Glomerular endothelial cell (primary cell): ENCODE measurements around the gene GAMT. TPM values are rescaled to one million over a fixed set of nuclear protein-coding genes. Genes with fewer than 3 reads are reported as not detected.

Experiments used
- DNase-seq: peaks from one replicate; pipeline ENCODE4 v3.0.0-alpha.2; 2011; ENCODE audit warnings: low read depth, low spot score; ENCODE audit errors: extremely low read depth
- total RNA-seq: library from RNA; depleted of rRNA; stranded (reverse); fragments of >200 nt; gene quantifications from 2 replicates; pipeline ENCODE4 v1.2.3, GENCODE V29; 2015

Gene GAMT
- total RNA-seq, 1 donor from 2014 or later, result 32.1 TPM

DNA sequence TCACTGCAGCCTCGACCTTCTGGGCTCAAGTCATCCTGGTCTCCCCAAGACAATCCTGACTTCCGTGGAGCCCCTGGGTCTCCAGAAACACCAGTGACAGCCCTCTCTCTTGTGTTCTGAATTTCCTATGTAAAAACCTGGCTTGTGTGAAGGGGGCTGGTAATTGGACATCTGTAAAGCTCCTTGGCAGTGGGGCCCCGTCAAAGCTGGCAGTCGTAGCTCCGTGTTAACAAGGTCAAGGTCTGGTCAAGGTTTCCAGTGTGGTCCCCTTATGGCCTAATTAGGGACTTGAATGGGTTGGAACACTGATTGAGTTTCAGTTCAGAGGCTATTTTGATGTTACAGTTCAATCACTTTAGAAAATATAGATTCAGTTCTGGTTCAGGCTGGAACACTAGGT is 50.5 kb downstream of the GAMT start:
- DNase-seq, result no peak

- no peak for DNase-seq
These were observed 52.1 kb downstream of the GAMT start for GRCh38 chr19:1349211-1349610.

Other genes with a start within 250 kb of the GAMT start
- gene SBNO2, start 227.3 kb downstream of the GAMT start, total RNA-seq, result 53.8 and 76.3 TPM in 2 replicates
- gene STK11, start 195.8 kb downstream of the GAMT start, total RNA-seq, result 61.8 and 77.7 TPM in 2 replicates
- 9.8 and 13.9 TPM in 2 replicates for gene CBARP, start 163.5 kb downstream of the GAMT start, total RNA-seq
- gene ATP5F1D, start 159.8 kb downstream of the GAMT start, total RNA-seq, result 79.0 and 95.6 TPM in 2 replicates
- 43.0 and 78.7 TPM in 2 replicates for gene MIDN, start 153.0 kb downstream of the GAMT start, total RNA-seq
- gene CIRBP, start 132.2 kb downstream of the GAMT start, total RNA-seq, result 182 and 231 TPM in 2 replicates
- 66.3 and 96.6 TPM in 2 replicates for gene FAM174C, start 126.0 kb downstream of the GAMT start, total RNA-seq
- 2.6 and 4.8 TPM in 2 replicates for gene EFNA2, start 115.7 kb downstream of the GAMT start, total RNA-seq
- 159 and 165 TPM in 2 replicates for gene NDUFS7, start 17.6 kb downstream of the GAMT start, total RNA-seq
- gene DAZAP1, start 6.0 kb upstream of the GAMT start, total RNA-seq, result 61.5 and 74.9 TPM in 2 replicates
- 2,523 and 3,135 TPM in 2 replicates for gene RPS15, start 36.9 kb upstream of the GAMT start, total RNA-seq
- 0.05 and 0.47 TPM in 2 replicates for gene APC2, start 48.6 kb upstream of the GAMT start, total RNA-seq
- gene C19orf25, start 77.7 kb upstream of the GAMT start, total RNA-seq, result 36.0 and 41.9 TPM in 2 replicates
- 3.7 and 5.0 TPM in 2 replicates for gene PCSK4, start 88.8 kb upstream of the GAMT start, total RNA-seq
- gene REEP6, start 89.6 kb upstream of the GAMT start, total RNA-seq, result 4.3 and 4.4 TPM in 2 replicates
- gene ADAMTSL5, start 111.5 kb upstream of the GAMT start, total RNA-seq, result 0.73 and 0.82 TPM in 2 replicates
- gene PLK5, start 122.5 kb upstream of the GAMT start, total RNA-seq, result not detected in 2 replicates
- 88.8 and 130 TPM in 2 replicates for gene MEX3D, start 166.8 kb upstream of the GAMT start, total RNA-seq
- 110 and 129 TPM in 2 replicates for gene MBD3, start 191.3 kb upstream of the GAMT start, total RNA-seq
- gene UQCR11, start 203.9 kb upstream of the GAMT start, total RNA-seq, result 63.1 and 97.0 TPM in 2 replicates